Vagina (tissue), 2 donors: ENCODE data around the gene TRIM52. TPM values are rescaled to one million over a fixed set of nuclear protein-coding genes. Genes with fewer than 3 reads are reported as not detected.
"Not testable (repeated sequence)": the region's sequence is repeated elsewhere in the genome, so short reads cannot be mapped to it uniquely, and the experiment has no call there.

Source experiments
- DNase-seq, 2 donors: peaks; one replicate each; pipeline ENCODE4 v3.0.0-alpha.2; 2017; ENCODE audit errors: extremely low spot score in 2 of 2
- H3K27ac ChIP-seq: fragments of 200-600 bp; sonication (generic); one replicate; pipeline ENCODE4 v1.5.1; 2019
- H3K27me3 ChIP-seq: fragments of 200-600 bp; sonication (generic); one replicate; pipeline ENCODE4 v1.5.1; 2019
- H3K36me3 ChIP-seq, 2 donors: fragments of 200-600 bp; sonication (generic); one replicate each; pipeline ENCODE4 v1.5.1; 2017 to 2019
- H3K4me1 ChIP-seq: fragments of 200-600 bp; sonication (generic); one replicate; pipeline ENCODE4 v1.5.1; 2019
- H3K4me3 ChIP-seq, 2 donors: fragments of 200-600 bp; sonication (generic); 1 replicate in 1 of 2; 2 replicates in 1 of 2; pipeline ENCODE4 v1.5.1; 2016 to 2019
- H3K9me3 ChIP-seq: fragments of 200-600 bp; sonication (generic); one replicate; pipeline ENCODE4 v1.5.1; 2019
- POLR2A ChIP-seq, 2 donors: fragments of 450-650 bp; IDR thresholded peaks; one replicate each; pipeline ENCODE4 v1.6.1; 2017; ENCODE audit warnings: antibody characterized with exemption in 2 of 2, mild to moderate bottlenecking in 2 of 2, moderate library complexity in 2 of 2
- POLR2AphosphoS5 ChIP-seq, 2 donors: sonication (generic); formaldehyde crosslinking; IDR thresholded peaks; one replicate each; pipeline ENCODE4 v1.9.0; 2017; ENCODE audit warnings: antibody characterized with exemption in 2 of 2, mild to moderate bottlenecking in 2 of 2, low read depth in 1 of 2; ENCODE audit not compliant: insufficient read depth in 1 of 2
- intact Hi-C: fragments of 100-400 bp; cut with DNase I; formaldehyde crosslinking; loops from one replicate; pipeline ENCODE4 v1.15.1; 2023
- total RNA-seq: library from RNA; depleted of rRNA; stranded (reverse); fragments of >200 nt; gene quantifications from one replicate; pipeline ENCODE4 v1.2.3, GENCODE V29; 2016
- TF ChIP-seq, protein P1 (sequence below), 3 experiments: fragments of 450-650 bp in 2 of 3; fragments of 200-600 bp in 1 of 3; sonication (generic) in 1 of 3; IDR thresholded peaks; one replicate each; pipeline ENCODE4 v1.5.1; 2017 to 2019; ENCODE audit warnings: antibody characterized with exemption in 3 of 3, mild to moderate bottlenecking in 2 of 3, moderate library complexity in 2 of 3

Gene TRIM52
- total RNA-seq, 1 donor from 2014 or later, result 17.2 TPM

DNA sequence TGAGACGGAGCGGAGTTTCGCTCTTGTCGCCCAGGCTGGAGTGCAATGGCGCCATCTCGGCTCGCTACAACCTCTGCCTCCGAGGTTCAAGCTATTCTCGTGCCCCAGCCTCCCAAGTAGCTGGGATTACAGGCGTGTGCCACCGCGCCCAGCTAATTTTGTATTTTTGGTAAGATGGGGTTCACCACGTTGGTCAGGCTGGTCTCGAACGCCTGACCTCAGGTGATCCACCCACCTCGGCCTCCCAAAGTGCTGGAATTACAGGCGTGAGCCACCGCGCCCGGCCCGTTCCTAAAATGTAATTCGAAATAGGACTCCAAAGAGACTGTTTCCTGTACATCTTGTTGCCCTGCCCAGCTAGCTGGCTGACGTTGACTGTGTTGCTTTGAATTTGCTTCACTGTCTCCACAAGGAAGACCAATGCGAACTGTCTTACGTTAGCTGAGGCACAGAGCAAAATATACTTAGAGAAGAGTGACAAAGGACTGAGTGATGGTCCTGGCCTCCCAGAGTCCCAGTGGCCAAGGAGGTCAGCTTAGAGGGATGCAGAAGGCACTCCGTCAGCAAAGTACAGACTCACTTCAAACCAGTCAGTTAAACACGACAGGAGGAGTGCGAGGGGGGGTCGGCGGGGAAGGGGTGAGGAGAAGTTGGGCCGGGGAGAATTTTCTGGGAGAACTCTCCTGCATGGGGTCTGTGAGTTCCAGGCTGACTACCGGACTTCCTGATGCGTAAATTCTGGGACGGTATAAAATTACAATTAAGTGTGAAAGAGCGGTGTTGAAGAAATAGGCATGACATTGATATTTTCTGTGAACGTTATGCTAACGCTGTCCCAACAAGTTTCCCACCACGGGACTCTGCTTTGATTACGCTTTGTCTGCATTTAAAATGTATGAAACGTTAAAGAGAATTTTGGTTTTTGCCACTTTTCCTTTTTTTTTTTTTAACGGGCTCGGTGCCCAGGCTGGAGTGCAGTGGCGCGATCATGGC, 44.6 kb downstream of the TRIM52 start:
- Histone ChIP-seq H3K4me1 (peaks cover 22% of the 10 kb centered on the region), H3K9me3 (no peaks in the 10 kb centered on the region), H3K27me3 (no peaks in the 10 kb centered on the region), H3K4me3 (peak overlapping the region; percentile 46 to 65), H3K36me3 (no peaks in the 10 kb centered on the region), H3K27ac (no peak overlapping the region)
- TF ChIP-seq POLR2AphosphoS5 (IDR thresholded peaks at IDR 0.05; ENCODE audit: insufficient read depth in 1 of 2, low read depth in 1 of 2), result no peak
- no peak for TF ChIP-seq POLR2A (IDR thresholded peaks at IDR 0.05)
- TF ChIP-seq, protein P1, sequence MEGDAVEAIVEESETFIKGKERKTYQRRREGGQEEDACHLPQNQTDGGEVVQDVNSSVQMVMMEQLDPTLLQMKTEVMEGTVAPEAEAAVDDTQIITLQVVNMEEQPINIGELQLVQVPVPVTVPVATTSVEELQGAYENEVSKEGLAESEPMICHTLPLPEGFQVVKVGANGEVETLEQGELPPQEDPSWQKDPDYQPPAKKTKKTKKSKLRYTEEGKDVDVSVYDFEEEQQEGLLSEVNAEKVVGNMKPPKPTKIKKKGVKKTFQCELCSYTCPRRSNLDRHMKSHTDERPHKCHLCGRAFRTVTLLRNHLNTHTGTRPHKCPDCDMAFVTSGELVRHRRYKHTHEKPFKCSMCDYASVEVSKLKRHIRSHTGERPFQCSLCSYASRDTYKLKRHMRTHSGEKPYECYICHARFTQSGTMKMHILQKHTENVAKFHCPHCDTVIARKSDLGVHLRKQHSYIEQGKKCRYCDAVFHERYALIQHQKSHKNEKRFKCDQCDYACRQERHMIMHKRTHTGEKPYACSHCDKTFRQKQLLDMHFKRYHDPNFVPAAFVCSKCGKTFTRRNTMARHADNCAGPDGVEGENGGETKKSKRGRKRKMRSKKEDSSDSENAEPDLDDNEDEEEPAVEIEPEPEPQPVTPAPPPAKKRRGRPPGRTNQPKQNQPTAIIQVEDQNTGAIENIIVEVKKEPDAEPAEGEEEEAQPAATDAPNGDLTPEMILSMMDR (IDR thresholded peaks at IDR 0.05), result no peak
- DNase-seq, result no peak
- intact Hi-C loops, result no loop called here

GRCh38 chr5:181214249-181214648, 46.7 kb downstream of the TRIM52 start:
- intact Hi-C loops, result not testable (repeated sequence)
- peaks cover 22% of the 10 kb centered on the region for H3K4me1 ChIP-seq

DNA sequence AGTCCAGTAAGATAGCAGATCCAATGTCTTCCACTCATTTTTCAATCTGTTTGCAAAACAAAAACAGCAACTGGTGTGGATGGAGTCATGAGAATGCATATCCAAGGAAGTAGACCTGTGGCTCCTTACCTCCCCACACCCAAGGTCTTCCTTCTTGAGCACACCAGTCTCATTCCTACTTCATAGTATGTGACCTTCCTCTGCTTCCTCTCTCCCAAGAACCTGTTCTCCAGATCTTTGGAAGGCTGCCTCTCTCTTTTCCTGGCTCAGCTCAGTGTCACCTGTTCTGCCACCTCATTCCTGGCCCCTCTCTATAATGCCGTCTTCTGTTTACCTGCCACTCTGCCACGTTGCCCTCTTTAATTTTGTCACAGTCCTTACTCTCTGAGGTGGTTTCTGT, 48.0 kb downstream of the TRIM52 start:
- intact Hi-C loops, result no loop called here

More at GRCh38 chr5:181214249-181214648, 46.7 kb downstream of the TRIM52 start:
- not testable (repeated sequence) for DNase-seq, H3K27ac ChIP-seq, H3K36me3 ChIP-seq, H3K9me3 ChIP-seq, H3K4me3 ChIP-seq, H3K27me3 ChIP-seq

DNA sequence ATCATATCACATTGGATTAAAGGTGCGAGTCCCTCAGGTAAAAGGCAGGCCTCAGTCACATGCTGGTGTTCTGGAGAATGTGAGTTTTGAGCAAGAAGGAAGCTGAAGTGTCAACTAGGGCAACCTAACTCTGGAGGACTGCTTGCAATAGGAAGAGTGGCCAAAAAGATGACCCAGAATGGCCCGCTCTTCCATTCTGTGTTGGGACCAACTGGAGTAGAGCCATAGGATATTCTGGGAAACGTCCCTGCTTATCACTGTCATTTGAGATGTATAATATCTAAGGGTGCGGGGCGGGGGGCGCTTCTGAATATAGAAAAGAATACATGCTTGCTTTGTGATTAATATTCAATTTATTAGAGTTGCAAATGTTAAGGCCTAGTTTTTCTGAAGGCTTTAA, 48.9 kb downstream of the TRIM52 start:
- Histone ChIP-seq H3K9me3 (no peaks in the 10 kb centered on the region), H3K36me3 (no peaks in the 10 kb centered on the region), H3K27me3 (no peaks in the 10 kb centered on the region), H3K4me3 (no peak overlapping the region), H3K27ac (no peak overlapping the region), H3K4me1 (peaks cover 12% of the 10 kb centered on the region)
- TF ChIP-seq POLR2A (IDR thresholded peaks at IDR 0.05), result no peak
- TF ChIP-seq, protein P1 (IDR thresholded peaks at IDR 0.05), result no peak
- TF ChIP-seq POLR2AphosphoS5 (IDR thresholded peaks at IDR 0.05; ENCODE audit: insufficient read depth in 1 of 2, low read depth in 1 of 2), result no peak
- DNase-seq, result no peak
- intact Hi-C loops, result no loop called here

More for the DNA sequence above, 48.0 kb downstream of the TRIM52 start:
- Histone ChIP-seq H3K27ac (no peak overlapping the region), H3K9me3 (no peaks in the 10 kb centered on the region), H3K36me3 (no peaks in the 10 kb centered on the region), H3K4me1 (peaks cover 21% of the 10 kb centered on the region), H3K4me3 (no peak overlapping the region), H3K27me3 (no peaks in the 10 kb centered on the region)
- DNase-seq, result no peak
- TF ChIP-seq, protein P1 (IDR thresholded peaks at IDR 0.05), result no peak
- TF ChIP-seq POLR2AphosphoS5 (IDR thresholded peaks at IDR 0.05; ENCODE audit: insufficient read depth in 1 of 2, low read depth in 1 of 2) (no peak), POLR2A (IDR thresholded peaks at IDR 0.05) (no peak)

DNA sequence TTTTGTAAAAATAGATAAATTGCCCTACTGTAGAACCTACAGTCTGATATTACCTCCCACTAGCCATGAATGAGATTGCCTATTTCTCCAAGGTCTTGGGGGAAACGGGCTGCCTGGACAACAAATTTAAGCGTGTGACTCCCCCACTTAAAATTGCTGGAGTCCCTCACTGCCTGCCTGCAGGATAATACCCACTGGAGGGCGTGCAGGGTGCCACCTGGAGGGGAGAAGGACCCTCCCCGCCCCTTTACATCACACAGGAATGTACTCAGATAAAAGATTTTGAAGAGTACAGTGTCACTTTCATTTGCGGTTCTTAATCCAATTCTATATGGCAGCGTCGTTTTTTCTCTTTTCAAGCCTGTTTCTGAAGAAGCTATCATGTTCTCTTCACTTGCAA, 49.7 kb downstream of the TRIM52 start:
- Histone ChIP-seq H3K36me3 (no peaks in the 10 kb centered on the region), H3K27ac (no peak overlapping the region)

DNA sequence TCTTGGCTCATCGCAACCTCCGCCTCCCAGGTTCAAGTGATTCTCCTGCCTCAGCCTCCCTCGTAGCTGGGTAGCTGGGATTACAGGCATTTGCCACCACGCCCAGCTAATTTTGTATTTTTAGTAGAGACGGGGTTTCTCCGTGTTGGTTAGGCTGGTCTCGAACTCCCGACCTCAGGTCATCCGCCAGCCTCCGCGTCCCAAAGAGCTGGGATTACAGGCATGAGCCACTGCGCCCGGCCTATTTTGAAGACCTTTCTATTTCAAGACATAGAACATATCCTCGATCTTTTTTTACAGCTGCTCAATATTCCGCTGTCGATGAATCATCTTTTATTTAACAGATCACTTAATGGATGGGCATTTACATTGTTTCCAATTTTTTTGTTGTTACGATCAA, 50.2 kb downstream of the TRIM52 start:
- H3K27ac ChIP-seq, H3K27me3 ChIP-seq, H3K36me3 ChIP-seq, H3K4me3 ChIP-seq, DNase-seq, H3K9me3 ChIP-seq, intact Hi-C loops, H3K4me1 ChIP-seq: not testable (repeated sequence)

More for the DNA sequence above, 49.7 kb downstream of the TRIM52 start:
- DNase-seq, result no peak
- Histone ChIP-seq H3K4me1 (peaks cover 7% of the 10 kb centered on the region), H3K27me3 (no peaks in the 10 kb centered on the region), H3K4me3 (no peak overlapping the region), H3K9me3 (no peaks in the 10 kb centered on the region)
- TF ChIP-seq POLR2AphosphoS5 (IDR thresholded peaks at IDR 0.05; ENCODE audit: insufficient read depth in 1 of 2, low read depth in 1 of 2), result no peak
- intact Hi-C loops, result no loop called here

GRCh38 chr5:181210148-181210547, 50.8 kb downstream of the TRIM52 start:
- H3K27ac ChIP-seq, H3K27me3 ChIP-seq, DNase-seq, intact Hi-C loops, H3K9me3 ChIP-seq, H3K36me3 ChIP-seq, H3K4me3 ChIP-seq: not testable (repeated sequence)
- peaks cover 14% of the 10 kb centered on the region for H3K4me1 ChIP-seq

- DNase-seq, intact Hi-C loops: not testable (repeated sequence)
- H3K4me1 ChIP-seq, result peaks cover 20% of the 10 kb centered on the region
These were observed 51.9 kb downstream of the TRIM52 start for GRCh38 chr5:181209006-181209405.

More at GRCh38 chr5:181209006-181209405, 51.9 kb downstream of the TRIM52 start:
- not testable (repeated sequence) for H3K9me3 ChIP-seq, H3K4me3 ChIP-seq, H3K36me3 ChIP-seq, H3K27ac ChIP-seq, H3K27me3 ChIP-seq
